ENCODE measurements around the gene HAPLN3. TPM values are rescaled to one million over a fixed set of nuclear protein-coding genes. Genes with fewer than 3 reads are reported as not detected.

The HAPLN3 gene
- total RNA-seq, 2 experiments from 2014 or later, result 79.1 to 80.8 TPM

- peaks cover under 1% of the 10 kb centered on the region for H3K36me3 Mint-ChIP-seq
Observed at GRCh38 chr15:88859550-88859949, 35.8 kb downstream of the HAPLN3 start.

GRCh38 chr15:88858934-88859333 lies 36.4 kb downstream of the HAPLN3 start:
- peaks cover 2% of the 10 kb centered on the region for H3K36me3 Mint-ChIP-seq
- no peaks in the 10 kb centered on the region for H3K4me1 Mint-ChIP-seq
- DNase-seq (no peak), ATAC-seq (ENCODE audit: low read depth) (no peak)
- H3K9me3 Mint-ChIP-seq, result peaks cover 4% of the 10 kb centered on the region
- no peak overlapping the region for H3K4me3 Mint-ChIP-seq
- H3K27me3 Mint-ChIP-seq, result no peaks in the 10 kb centered on the region
- POLR2A ChIA-PET, result no interaction called here
- H3K27ac Mint-ChIP-seq, result no peak overlapping the region

More at GRCh38 chr15:88859550-88859949, 35.8 kb downstream of the HAPLN3 start:
- no peaks in the 10 kb centered on the region for H3K27me3 Mint-ChIP-seq
- H3K4me1 Mint-ChIP-seq, result no peaks in the 10 kb centered on the region
- POLR2A ChIA-PET, result no interaction called here
- H3K4me3 Mint-ChIP-seq, result no peak overlapping the region
- ATAC-seq (ENCODE audit: low read depth), result no peak
- DNase-seq, result no peak
- peaks cover 2% of the 10 kb centered on the region for H3K9me3 Mint-ChIP-seq
- H3K27ac Mint-ChIP-seq, result no peak overlapping the region

DNA sequence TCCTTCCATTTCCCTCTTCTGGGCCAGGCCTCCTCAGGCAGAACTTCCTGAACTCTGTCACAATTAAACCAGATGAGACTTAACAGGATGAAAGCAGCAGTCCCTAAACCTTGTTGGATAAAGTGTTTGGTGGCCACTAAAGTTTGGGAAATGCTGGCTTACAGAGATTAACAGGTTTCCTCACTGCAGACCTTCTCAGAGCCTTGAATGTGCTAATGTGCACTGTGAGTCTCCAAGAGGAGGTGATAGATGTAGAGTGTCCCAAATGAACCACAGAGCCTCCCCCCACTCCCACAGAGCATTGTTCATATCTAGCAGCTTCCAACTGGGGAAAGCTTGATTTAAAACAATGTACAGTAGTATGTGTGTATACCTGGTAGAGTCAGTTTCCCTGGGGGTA lies 42.9 kb downstream of the HAPLN3 start:
- H3K4me3 Mint-ChIP-seq, result no peak overlapping the region
- no peak overlapping the region for H3K27ac Mint-ChIP-seq
- ATAC-seq (ENCODE audit: low read depth) (no peak), DNase-seq (no peak)
- no peaks in the 10 kb centered on the region for H3K27me3 Mint-ChIP-seq
- peaks cover 2% of the 10 kb centered on the region for H3K36me3 Mint-ChIP-seq
- POLR2A ChIA-PET, result no interaction called here
- H3K9me3 Mint-ChIP-seq, result peaks cover 5% of the 10 kb centered on the region
- H3K4me1 Mint-ChIP-seq, result no peaks in the 10 kb centered on the region

GRCh38 chr15:88849376-88850072 lies 45.8 kb downstream of the HAPLN3 start:
- POLR2A ChIA-PET, result no interaction called here

DNA sequence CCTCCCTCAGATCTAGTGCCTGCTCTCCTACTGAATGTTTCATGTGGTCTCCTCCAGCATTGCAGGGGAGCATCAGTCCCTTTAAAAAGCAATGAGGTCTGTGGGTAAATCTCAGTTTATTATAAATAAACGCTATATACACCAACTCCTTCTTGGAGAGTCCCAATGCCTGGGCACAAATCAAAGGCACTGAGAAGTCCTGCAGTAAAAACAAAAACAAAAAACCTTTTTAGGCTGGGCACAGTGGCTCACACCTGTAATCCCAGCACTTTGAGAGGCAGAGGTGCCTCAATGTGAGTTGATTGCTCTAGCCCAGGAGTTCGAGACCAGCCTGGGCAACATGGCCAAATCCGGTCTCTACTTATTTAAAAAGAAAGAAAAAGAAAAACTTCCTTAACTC lies 47.1 kb downstream of the HAPLN3 start:
- POLR2A ChIA-PET, result no interaction called here
- Mint-ChIP-seq H3K27ac (no peak overlapping the region), H3K36me3 (no peaks in the 10 kb centered on the region), H3K4me3 (no peak overlapping the region), H3K4me1 (peaks cover 7% of the 10 kb centered on the region), H3K9me3 (no peaks in the 10 kb centered on the region), H3K27me3 (no peaks in the 10 kb centered on the region)
- ATAC-seq (ENCODE audit: low read depth) (no peak), DNase-seq (no peak)

More at GRCh38 chr15:88849376-88850072, 45.8 kb downstream of the HAPLN3 start:
- peaks cover 3% of the 10 kb centered on the region for H3K9me3 Mint-ChIP-seq
- H3K27ac Mint-ChIP-seq, result no peak overlapping the region
- H3K27me3 Mint-ChIP-seq, result no peaks in the 10 kb centered on the region
- no peak overlapping the region for H3K4me3 Mint-ChIP-seq
- peaks cover under 1% of the 10 kb centered on the region for H3K36me3 Mint-ChIP-seq
- ATAC-seq (ENCODE audit: low read depth) (no peak), DNase-seq (no peak)
- peaks cover 4% of the 10 kb centered on the region for H3K4me1 Mint-ChIP-seq

GRCh38 chr15:88847144-88847543 lies 48.2 kb downstream of the HAPLN3 start:
- DNase-seq, result no peak
- Mint-ChIP-seq H3K4me1 (peaks cover 7% of the 10 kb centered on the region), H3K4me3 (no peak overlapping the region), H3K36me3 (no peaks in the 10 kb centered on the region), H3K27me3 (no peaks in the 10 kb centered on the region), H3K9me3 (no peaks in the 10 kb centered on the region), H3K27ac (no peak overlapping the region)
- POLR2A ChIA-PET, result no interaction called here
- ATAC-seq (ENCODE audit: low read depth), result no peak

GRCh38 chr15:88845616-88846015 lies 49.7 kb downstream of the HAPLN3 start:
- Mint-ChIP-seq H3K27ac (no peak overlapping the region), H3K4me3 (no peak overlapping the region), H3K9me3 (no peaks in the 10 kb centered on the region), H3K36me3 (no peaks in the 10 kb centered on the region), H3K4me1 (peaks cover 7% of the 10 kb centered on the region), H3K27me3 (no peaks in the 10 kb centered on the region)
- POLR2A ChIA-PET, result no interaction called here
- no peak for DNase-seq
- no peak for ATAC-seq (ENCODE audit: low read depth)

DNA sequence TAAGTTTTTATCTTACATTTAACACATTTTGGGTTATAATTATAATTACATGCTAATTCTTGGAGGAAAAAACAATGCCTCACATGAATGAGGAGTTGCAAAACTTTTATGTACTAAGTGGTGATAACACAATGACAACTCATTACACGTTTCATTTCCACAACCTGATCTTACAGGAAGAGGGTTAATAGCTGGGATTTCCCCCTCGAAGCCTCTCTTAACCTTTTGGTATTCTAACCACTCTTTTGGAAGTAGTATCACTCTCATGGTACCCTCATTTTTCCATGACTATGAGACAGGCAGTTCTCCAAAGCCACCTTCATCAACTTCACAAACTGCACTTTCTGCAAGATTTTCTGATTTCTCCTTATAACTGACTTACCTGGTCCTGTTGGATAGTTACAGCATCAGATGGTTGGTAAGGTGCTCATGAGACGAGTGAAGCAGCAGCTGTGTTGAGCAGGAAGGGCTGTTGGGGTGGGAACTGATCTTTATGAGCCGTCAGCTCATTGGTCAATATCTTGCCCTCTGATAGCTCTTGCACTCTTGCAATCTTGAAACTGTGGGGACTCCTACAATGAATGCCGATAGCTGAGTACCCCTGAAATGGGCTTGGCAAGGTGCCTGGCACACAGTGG lies 50.5 kb downstream of the HAPLN3 start:
- H3K27ac Mint-ChIP-seq, result no peak overlapping the region
- ATAC-seq (ENCODE audit: low read depth) (no peak), DNase-seq (no peak)
- H3K4me3 Mint-ChIP-seq, result no peak overlapping the region
- H3K27me3 Mint-ChIP-seq, result no peaks in the 10 kb centered on the region
- POLR2A ChIA-PET, result no interaction called here
- no peaks in the 10 kb centered on the region for H3K9me3 Mint-ChIP-seq
- H3K4me1 Mint-ChIP-seq, result peaks cover 7% of the 10 kb centered on the region
- H3K36me3 Mint-ChIP-seq, result no peaks in the 10 kb centered on the region

- peaks cover 7% of the 10 kb centered on the region for H3K4me1 Mint-ChIP-seq
- H3K9me3 Mint-ChIP-seq, result no peaks in the 10 kb centered on the region
- H3K27ac Mint-ChIP-seq, result no peak overlapping the region
- DNase-seq, result no peak
- no peaks in the 10 kb centered on the region for H3K36me3 Mint-ChIP-seq
- POLR2A ChIA-PET, result no interaction called here
- H3K27me3 Mint-ChIP-seq, result no peaks in the 10 kb centered on the region
- no peak overlapping the region for H3K4me3 Mint-ChIP-seq
- no peak for ATAC-seq (ENCODE audit: low read depth)
Observed at GRCh38 chr15:88843334-88843733, 52.0 kb downstream of the HAPLN3 start.

- H3K4me1 Mint-ChIP-seq, result peaks cover 7% of the 10 kb centered on the region
- no peak overlapping the region for H3K4me3 Mint-ChIP-seq
- H3K27me3 Mint-ChIP-seq, result no peaks in the 10 kb centered on the region
- ATAC-seq (ENCODE audit: low read depth) (no peak), DNase-seq (no peak)
- POLR2A ChIA-PET, result no interaction called here
- H3K27ac Mint-ChIP-seq, result no peak overlapping the region
- H3K36me3 Mint-ChIP-seq, result no peaks in the 10 kb centered on the region
- H3K9me3 Mint-ChIP-seq, result no peaks in the 10 kb centered on the region
Observed at GRCh38 chr15:88842156-88842555, 53.2 kb downstream of the HAPLN3 start.

- no peak overlapping the region for H3K27ac Mint-ChIP-seq
- DNase-seq, result no peak
- no peak overlapping the region for H3K4me3 Mint-ChIP-seq
- no peak for ATAC-seq (ENCODE audit: low read depth)
- POLR2A ChIA-PET, result interaction anchor here (0.5 kb wide), 1 partner anchor 372 kb away, joined by 3 read pairs; no protein-coding TSS in a partner anchor
- no peaks in the 10 kb centered on the region for H3K9me3 Mint-ChIP-seq
- no peaks in the 10 kb centered on the region for H3K36me3 Mint-ChIP-seq
- peaks cover 7% of the 10 kb centered on the region for H3K4me1 Mint-ChIP-seq
- no peaks in the 10 kb centered on the region for H3K27me3 Mint-ChIP-seq
Observed at GRCh38 chr15:88841236-88841635, 54.1 kb downstream of the HAPLN3 start.

DNA sequence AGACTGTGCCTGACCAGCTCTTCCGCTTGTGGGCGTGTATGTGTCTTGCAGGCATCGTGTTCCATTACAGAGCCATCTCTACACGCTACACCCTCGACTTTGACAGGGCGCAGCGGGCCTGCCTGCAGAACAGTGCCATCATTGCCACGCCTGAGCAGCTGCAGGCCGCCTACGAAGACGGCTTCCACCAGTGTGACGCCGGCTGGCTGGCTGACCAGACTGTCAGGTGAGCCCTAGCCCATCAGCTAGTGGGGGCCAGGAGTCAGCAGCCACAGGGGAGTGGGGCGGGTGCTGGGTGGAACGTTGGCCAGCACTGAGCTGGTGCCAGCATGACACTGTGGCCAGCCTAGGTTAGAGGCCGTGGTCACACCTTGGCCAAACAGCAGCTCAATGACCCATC lies 55.4 kb downstream of the HAPLN3 start:
- Mint-ChIP-seq H3K27me3 (no peaks in the 10 kb centered on the region), H3K36me3 (no peaks in the 10 kb centered on the region), H3K27ac (no peak overlapping the region), H3K4me3 (no peak overlapping the region), H3K9me3 (no peaks in the 10 kb centered on the region), H3K4me1 (peaks cover 5% of the 10 kb centered on the region)
- no peak for ATAC-seq (ENCODE audit: low read depth)
- POLR2A ChIA-PET, result no interaction called here
- no peak for DNase-seq

GRCh38 chr15:88839146-88839545 lies 56.2 kb downstream of the HAPLN3 start:
- H3K27me3 Mint-ChIP-seq, result no peaks in the 10 kb centered on the region
- H3K36me3 Mint-ChIP-seq, result no peaks in the 10 kb centered on the region
- H3K4me3 Mint-ChIP-seq, result no peak overlapping the region
- POLR2A ChIA-PET, result no interaction called here
- DNase-seq (no peak), ATAC-seq (ENCODE audit: low read depth) (no peak)
- H3K9me3 Mint-ChIP-seq, result no peaks in the 10 kb centered on the region
- no peaks in the 10 kb centered on the region for H3K4me1 Mint-ChIP-seq
- H3K27ac Mint-ChIP-seq, result no peak overlapping the region

- POLR2A ChIA-PET, result no interaction called here
- H3K9me3 Mint-ChIP-seq, result no peaks in the 10 kb centered on the region
- H3K4me1 Mint-ChIP-seq, result no peaks in the 10 kb centered on the region
- H3K27ac Mint-ChIP-seq, result no peak overlapping the region
- H3K4me3 Mint-ChIP-seq, result no peak overlapping the region
- H3K27me3 Mint-ChIP-seq, result no peaks in the 10 kb centered on the region
- DNase-seq, result no peak
- no peaks in the 10 kb centered on the region for H3K36me3 Mint-ChIP-seq
- no peak for ATAC-seq (ENCODE audit: low read depth)
Observed at GRCh38 chr15:88838667-88839066, 56.7 kb downstream of the HAPLN3 start.

Data from activated naive CD8-positive, alpha-beta T cell treated with anti-CD3 and anti-CD28 coated beads, Interleukin-2, amount 10 ng/mL, durations not matched to agents 7 days and 5 days (primary cell).